GM08714 (cell line): Measurements from ENCODE around the gene LDB1.

ENCODE experiments used
- H3K4me3 ChIP-seq: fragments of 200-500 bp; sonication (Bioruptor generic); 2 replicates; pipeline ENCODE4 v1.5.1; 2014; ENCODE audit warnings: mild to moderate bottlenecking, low read length, inconsistent platforms
- ZNF274 ChIP-seq: IDR thresholded peaks from 2 replicates; pipeline ENCODE4 v1.6.1; 2012; ENCODE audit warnings: mild to moderate bottlenecking, low read depth, low read length

Gene LDB1

DNA sequence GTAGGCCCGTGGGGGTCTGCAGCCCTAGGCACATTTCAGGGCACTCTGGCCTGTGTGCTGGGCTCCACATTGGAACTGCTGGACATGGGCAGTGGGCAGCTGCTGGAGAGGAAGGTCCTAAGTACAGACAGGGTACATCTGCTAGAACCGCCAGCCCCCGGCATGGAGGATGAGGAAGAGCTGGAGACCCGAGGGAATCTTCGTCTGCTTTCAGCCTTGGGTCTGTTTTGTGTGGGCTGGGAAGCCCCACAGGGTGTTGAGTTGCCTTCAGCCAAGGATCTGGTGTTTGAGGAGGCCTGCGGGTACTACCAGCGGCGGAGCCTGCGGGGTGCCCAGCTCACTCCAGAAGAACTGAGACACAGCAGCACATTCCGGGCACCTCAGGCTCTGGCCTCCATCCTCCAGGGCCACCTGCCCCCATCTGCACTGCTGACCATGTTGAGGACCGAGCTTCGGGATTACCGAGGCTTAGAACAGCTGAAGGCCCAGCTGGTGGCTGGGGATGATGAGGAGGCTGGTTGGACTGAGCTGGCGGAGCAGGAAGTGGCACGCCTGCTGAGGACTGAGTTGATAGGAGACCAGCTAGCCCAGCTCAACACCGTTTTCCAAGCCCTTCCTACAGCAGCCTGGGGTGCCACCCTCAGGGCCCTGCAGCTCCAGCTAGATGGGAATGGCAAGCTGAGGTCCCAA is 53.6 kb downstream of the LDB1 start:
- H3K4me3 ChIP-seq, result peak overlapping the region; percentile 89
- no peak for TF ChIP-seq ZNF274

DNA sequence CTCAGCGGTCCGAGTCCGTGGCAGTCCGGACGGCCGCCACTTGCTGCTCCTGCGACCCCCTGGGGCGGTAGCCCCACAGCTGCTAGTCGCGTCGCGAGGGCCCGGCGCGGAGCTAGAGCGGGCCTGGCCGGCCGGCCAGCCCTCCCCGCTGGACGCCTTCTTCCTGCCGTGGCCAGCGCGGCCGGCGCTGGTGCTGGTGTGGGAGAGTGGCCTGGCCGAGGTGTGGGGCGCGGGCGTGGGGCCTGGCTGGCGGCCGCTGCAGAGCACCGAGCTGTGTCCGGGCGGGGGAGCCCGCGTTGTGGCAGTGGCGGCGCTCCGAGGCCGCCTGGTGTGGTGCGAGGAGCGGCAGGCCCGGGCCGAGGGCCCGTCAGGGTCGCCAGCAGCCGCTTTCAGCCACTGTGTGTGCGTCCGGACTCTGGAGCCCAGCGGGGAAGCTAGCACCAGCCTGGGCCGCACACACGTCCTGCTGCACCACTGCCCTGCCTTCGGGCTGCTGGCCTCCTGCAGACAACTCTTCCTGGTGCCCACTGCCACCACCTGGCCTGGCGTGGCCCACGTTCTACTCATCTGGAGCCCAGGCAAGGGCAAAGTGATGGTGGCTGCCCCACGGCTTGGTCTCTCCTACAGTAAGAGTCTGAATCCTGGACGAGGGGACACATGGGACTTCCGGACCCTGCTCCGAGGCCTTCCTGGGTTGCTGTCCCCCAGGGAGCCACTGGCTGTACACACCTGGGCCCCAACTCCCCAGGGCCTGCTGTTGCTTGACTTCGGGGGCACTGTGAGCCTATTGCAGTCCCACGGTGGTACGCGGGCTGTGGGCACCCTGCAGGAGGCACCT is 54.4 kb downstream of the LDB1 start:
- no peak for TF ChIP-seq ZNF274
- peak overlapping the region; percentile 89 for H3K4me3 ChIP-seq

DNA sequence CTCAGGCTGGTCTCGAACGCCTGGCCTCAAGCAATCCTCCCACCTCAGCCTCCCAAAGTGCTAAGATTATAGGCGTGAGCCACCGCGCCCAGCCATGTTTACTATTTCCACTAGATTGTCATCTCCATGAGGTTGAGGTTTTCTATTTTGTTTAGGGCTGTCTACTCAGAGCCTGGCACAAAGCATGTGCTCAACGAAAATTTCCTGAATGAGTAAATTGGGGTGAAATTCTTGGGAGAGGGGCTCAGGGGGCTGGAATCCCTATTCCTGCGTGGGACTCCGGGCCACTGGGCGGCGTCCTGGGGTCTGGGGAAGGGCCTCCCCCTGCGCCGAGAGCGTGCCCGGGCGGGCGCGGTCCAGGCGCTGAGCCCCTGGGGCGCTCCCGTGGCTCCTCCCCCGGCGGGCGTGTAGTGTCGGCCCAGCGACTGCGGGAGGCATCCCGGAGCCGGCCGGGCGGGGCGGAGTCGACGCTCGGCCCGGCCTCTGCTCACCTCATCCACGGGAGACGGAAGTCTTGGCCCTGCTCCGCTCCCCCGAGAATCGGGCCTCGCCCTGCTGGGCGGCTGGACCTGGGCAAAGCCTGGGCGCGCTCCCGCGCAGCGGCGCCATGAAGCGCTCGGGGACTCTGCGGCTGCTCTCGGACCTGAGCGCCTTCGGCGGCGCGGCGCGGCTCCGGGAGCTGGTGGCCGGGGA is 55.2 kb downstream of the LDB1 start, which contains the start of gene HPS6:
HPS6 (plus strand) TSS at position 482 of the 693 bp plus-strand sequence; CDS start at position 608, 126 bp downstream.
- TF ChIP-seq ZNF274, result no peak
- H3K4me3 ChIP-seq, result peak within 1 kb of the TSS; percentile 89

DNA sequence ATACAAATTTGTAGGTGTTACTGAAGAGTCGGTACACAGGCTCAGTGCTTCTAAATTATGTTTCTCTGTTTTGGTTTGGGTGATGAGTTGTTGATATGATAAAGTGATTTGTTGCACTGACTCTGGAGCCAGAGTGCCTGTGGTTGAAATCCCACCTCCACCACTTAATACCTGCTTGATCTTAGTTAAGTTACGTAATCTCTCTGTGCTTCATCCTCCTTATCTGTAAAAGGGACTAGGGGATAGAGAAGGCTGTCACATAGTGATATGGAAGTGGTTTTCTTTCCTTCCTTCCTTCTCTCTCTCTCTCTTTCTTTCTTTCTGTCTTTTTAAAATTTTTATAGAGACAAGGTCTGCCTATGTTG is 55.7 kb downstream of the LDB1 start:
- TF ChIP-seq ZNF274, result no peak
- H3K4me3 ChIP-seq, result peak overlapping the region; percentile 89; the same call in 1 of the 2 replicates

DNA sequence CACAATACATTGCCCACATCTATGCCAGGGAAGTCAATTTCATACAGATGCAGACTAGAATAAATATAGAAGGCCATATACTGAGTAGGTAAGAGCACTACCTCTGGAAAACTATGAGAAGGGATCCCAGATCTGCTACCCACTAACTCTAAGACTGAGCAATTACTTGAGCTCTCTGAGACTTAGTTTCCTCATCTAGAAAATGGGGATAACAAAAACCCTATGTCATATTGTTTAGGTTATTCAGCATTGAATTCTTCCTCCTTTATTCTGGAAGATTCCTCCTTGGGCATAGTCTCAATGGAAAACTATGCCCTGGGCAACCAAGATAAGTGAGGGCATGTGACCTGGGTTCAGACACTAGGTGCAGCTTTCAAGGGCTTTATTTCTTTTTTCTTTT is 60.2 kb downstream of the LDB1 start:
- H3K4me3 ChIP-seq, result no peak overlapping the region
- TF ChIP-seq ZNF274, result no peak
